Epidermal melanocyte (primary cell): Measurements from ENCODE around the gene NCAPD3.
"Not testable (repeated sequence)": the region's sequence is repeated elsewhere in the genome, so short reads cannot be mapped to it uniquely, and the experiment has no call there.

Source experiments
- DNase-seq: peaks from one replicate; pipeline ENCODE4 v3.0.0; 2011; ENCODE audit warnings: low spot score; ENCODE audit not compliant: insufficient read length

NCAPD3 gene

DNA sequence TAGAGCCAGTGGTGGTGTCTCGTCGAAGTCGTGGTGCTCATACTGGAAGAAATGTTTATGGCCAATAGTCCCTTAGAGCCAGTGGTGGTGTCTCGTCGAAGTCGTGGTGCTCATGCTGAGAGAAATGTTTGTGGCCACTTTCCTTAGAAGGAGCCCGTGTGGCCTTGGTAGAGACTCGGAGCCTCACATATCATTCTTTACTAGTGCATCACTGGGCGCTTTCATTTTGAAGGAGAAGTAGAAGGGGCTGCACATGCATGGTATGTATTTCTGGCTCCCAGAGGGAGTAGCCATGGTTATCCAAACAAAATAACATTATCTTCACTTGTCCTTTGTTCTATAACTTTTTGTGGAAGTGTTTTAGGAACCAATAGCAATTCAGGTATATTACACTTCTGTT lies 85.4 kb downstream of the NCAPD3 start:
- no peak for DNase-seq

DNA sequence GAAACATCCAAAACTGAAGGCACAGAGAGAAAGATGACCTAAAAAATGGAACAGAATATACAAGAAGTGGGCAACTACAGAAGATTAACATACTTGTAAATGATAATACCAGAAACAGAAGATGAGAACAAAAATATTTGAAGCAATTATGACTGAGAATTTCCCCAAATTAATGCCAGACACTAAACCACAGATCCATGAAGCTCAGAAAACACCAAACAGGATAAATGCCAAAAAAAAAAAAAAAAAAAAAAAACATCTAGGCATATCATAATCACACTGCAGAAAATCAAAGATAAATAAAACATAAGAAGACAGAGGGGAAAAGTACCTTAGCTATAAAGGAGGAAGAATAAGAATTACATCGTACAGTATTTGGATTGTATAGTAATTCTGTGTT lies 89.6 kb downstream of the NCAPD3 start:
- DNase-seq = no peak

DNA sequence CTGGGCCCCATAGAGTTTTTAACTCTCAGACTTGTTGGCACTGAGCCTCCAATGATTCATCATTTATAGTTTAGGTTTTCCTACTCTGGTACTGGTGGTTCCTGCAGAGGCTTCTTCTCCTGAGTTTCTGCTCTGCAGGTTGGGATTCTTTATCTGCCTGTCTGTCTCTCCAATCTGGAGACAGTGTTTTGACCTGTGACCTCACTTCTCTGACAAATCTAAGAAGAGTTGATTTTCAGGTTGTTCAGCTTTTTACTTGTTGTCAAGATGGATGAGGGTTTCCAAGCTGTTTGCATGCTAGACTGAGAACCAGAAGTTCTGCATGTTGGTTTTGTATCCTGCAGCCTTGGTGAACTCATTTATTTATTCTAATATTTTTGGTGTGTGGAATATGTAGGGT lies 91.0 kb downstream of the NCAPD3 start:
- no peak for DNase-seq

DNA sequence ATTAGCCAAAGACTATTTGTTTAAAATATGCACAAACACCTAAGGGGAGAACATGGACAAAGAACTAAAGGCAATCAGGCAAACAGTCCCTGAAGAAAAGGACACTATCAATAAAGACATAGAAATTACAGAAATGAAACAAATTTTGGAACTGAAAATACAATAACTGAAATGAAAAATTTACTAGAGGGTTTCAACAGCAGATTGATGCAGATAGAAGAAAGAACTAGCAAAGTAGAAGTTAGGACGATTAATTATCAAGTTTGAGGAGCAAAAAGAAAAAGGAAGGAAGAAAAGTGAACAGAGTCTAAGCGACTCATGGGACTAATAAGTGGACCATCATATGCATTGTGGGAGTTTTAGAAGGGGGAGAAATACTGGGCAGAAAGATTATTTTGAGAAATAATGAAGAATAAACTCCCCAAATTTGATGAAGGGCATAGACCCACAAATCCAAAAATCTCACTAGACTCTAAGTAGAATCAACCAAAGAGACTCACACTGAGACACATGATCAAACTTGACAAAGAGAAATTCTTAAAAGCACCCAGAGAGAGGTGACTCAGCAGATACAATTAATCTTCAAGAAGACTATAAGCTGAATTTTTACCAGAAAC lies 92.0 kb downstream of the NCAPD3 start:
- DNase-seq = no peak

DNA sequence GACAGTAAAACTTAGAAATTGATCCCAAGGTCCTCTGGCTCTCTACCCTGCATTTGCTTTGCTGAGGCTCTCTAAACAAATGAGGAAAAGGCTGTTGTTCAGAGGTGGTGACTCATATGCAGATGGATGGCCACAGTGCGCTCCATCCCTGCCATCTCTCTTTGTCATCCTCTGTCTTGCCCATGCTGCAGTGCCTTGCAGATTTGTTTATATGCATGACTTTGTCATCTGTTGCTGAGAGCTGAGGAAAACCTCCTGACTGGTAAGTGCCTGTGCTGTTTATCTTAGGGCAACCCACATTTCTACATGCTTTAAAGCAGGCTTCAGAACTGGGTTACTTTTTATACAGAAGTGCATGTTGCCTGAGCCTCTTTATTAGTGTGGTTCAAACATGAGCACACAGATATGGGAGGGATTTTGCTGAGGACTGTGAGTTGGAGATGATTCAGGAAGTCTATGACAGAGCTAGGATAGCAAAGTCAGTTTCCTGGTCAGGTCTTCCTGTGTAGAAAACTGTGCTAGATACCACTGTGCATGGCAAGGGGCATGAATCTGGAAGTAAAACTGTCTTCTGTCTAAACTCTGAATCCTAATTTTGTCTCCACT lies 97.4 kb downstream of the NCAPD3 start:
- peak; percentile 71 for DNase-seq

DNA sequence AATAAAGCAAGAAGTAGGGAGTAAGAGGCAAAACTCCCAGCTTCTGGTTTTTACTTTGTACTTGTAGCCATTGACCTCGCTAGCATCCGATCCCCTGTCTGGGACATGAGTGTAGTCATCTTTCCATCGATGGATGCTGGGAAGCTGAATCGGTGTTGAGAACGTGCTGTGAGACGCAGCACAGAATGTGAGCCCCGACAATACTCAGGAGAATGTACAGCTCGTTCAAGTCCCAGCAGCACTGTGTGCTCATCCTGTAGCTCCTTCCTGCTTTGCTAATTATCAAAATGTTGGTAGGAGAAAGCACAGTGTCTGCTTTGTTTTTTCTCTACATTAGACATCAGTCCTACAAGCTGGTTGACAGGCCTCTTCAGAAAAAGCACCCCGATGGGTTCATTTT lies 98.3 kb downstream of the NCAPD3 start:
- no peak for DNase-seq

DNA sequence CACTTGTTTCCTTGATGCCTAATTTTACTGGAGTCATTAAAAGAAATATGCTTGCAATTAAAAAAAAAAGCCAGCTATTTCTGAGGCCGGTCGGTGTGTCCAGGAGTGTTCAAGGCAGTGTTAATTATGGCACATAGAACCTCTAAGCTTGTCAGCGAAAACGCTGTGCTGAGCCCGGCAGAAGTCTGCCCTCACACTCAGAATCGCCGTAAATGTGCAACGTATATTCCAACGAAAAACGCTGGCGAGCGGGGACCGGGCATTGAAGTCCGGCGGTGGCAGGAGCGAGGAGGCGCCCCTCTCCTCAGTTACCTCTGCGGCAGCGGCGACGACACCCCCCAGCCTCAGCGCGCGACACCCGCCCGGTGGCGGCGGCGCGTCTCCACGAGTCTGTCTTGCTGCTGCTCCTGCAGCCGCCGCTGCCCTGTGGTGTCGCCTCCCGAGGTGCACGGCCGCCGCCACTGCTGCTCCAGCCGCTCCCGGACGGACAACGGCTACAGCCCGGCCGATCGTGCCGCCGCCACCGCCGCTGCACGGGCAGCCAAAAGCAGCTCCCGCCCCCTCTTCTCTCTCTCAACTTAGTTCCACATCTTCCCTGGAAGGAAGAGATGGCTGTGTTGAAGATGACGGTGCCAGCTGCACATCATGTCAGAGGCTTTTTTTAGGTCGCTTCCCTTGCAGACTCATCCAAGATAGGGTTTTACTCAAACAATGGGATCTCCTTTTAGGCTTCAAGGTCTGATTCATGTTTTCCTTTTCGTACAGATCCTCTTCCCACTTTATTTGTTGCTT lies 98.9 kb downstream of the NCAPD3 start:
- DNase-seq = no peak

DNA sequence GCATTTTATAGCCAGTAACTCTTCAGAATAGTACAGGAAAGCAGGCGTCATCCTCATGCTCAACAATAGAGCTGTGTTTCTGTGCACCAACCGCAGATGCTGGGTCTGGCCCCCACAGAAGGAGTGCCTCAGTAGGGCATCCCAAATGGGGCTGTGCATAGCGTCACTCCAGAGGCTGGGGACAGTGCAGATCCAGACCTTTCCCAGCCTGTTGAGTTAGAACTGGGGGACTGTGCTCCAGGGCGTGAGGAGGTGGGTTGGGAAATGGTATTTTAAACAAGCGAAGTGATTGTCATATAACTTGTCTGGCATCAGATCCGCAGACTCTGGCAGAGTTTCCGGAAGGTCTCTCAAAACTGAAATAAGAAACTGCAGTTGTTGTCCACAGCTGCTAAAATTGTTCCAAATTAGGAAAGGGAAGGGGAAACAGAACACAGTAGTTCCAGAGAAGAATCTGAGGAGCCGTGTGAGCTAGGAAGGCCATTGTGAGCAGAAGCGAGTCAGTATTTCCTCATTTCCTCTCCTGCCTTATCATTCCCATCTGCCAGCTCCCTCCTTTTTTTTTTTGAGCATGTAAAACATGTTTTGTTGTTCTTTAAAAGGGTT lies 102.7 kb downstream of the NCAPD3 start:
- DNase-seq = peak; percentile 33

DNA sequence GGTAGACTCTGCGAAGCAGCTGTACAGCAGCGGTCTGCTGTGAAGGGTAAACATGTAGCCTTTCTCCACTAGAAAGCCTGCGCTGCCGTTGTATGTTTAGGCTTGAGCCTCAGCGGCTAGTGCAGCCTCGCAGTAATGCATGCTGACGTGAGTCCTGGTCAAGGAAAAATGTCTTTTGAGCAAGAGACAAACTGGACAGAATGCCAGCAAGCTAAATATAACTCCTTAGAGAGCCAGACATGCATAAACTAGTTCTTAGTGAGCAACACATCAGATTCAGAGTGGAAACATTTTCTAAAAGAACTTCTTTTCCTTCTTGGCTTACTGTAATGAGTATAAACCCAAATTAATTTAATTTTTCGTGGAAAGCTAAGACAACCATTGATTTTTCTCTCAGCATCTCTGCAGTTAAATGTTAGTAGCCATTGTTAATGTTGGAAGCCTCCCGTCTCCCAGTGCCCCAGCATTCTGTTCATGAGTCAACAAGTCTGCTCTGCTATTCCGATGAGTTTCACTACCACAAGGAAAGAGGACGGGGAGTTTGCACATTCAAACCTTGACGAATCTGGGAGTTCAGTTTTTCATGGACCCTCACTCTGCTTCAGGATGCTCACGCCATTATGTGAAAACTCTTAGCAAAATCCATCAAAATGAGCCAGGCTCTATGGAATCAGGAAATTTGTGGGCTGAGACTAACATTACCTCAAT lies 103.5 kb downstream of the NCAPD3 start:
- no peak for DNase-seq

DNA sequence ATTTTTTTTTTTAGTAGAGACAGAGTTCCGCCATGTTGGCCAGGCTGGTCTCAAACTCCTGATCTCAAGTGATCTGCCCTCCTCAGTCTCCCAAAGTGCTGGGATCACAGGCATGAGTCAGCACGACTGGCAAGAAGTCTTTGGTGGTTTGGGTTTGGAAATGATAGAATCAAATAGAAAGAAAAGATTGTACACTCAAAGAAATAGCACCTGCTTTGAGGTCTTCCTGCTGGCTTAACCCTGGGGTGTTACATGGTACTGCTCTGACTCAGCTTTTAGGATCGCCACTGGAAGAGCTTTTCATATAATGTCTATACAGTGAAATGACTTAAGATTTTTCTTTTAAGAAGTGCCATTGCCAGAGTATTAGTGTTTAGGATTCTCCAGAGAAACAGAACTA lies 104.7 kb downstream of the NCAPD3 start:
- DNase-seq = no peak

DNA sequence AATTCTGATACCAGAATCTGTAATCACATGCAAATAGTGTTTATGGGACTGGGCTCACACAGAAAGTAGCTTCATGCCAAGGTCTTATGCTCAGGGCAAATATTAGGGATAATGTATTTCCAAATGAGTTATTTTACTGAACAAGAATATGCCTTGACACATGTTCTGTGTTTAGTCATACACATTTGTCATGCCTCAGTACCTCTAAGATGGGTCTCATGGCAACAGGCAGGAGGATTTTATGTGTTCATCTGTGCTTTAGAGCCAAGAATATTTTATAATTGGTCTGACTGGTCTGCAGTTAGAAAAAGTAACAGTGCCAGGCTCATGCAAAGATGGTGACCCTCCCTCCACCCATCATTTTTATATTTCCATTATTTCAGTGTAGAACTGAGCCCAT lies 105.8 kb downstream of the NCAPD3 start:
- DNase-seq = no peak

DNA sequence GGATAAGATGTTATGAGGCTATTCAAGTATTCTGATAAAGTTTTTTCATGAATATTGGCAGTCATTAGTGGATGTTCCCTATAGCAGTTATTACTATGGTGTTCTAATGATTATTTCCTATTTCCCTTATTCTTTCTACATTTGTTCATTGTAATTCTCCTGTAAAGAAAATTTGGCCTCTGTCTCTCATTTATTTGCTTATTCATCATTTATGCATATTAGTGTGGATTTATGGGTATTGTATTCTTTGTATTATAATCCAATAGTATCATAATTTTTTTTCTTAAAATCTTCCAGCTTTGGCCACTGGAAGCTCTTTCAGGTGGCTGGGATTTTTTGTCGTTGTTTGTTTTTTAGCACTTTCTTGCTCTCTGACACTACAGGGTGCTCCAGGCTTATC lies 107.6 kb downstream of the NCAPD3 start:
- DNase-seq = no peak

DNA sequence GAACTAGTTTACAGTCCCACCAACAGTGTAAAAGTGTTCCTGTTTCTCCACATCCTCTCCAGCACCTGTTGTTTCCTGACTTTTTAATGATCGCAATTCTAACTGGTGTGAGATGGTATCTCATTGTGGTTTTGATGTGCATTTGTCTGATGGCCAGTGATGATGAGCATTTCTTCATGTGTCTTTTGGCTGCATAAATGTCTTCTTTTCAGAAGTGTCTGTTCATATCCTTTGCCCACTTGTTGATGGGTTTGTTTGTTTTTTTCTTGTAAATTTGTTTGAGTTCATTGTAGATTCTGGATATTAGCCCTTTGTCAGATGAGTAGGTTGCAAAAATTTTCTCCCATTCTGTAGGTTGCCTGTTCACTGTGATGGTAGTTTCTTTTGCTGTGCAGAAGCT lies 110.0 kb downstream of the NCAPD3 start:
- DNase-seq = not testable (repeated sequence)

DNA sequence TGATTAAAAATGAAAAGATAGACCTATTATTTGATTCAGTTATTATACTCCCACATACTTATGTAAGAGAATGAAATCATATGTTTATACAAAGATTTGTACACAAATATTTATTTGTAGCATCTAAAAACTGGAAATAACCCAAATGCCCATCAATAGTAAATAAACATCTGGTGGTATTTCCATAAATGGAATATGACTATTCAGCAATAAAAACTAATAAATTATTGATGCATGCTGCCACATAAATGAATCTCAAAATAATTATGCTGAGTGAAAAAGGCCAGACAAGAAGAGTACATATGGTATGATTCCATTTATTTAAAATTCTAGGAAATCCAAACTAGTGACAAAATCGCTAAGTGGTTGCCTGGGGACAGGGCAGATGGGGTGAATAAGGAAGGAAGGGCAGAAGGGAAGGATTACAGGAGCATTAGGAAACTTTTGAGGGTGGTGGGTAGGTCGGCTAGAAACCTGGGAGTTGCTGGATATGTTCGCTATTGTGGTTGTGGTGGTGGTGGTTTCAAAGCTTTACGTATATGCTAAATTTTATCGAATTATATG lies 113.4 kb downstream of the NCAPD3 start:
- no peak for DNase-seq
